C4-2B (cell line): ENCODE measurements around the gene CA7.

Experiments
- CTCF ChIP-seq: fragments of 450-650 bp; conservative IDR thresholded peaks from 2 replicates; pipeline ENCODE4 v1.5.1; 2017; ENCODE audit warnings: mild to moderate bottlenecking
- ZFX ChIP-seq: fragments of 450-650 bp; IDR thresholded peaks from 2 replicates; pipeline ENCODE4 v1.6.1; 2017

GRCh38 chr16:66811043-66811442 is 33.2 kb upstream of the CA7 start:
- no peak for TF ChIP-seq CTCF
- TF ChIP-seq ZFX = no peak
